ENCODE results near the gene MELTF.

MELTF gene

GRCh38 chr3:197011780-197012539 lies 17.7 kb downstream of the MELTF start:
- H3K9ac ChIP-seq (ENCODE audit: low read length), result no peak overlapping the region
- H3K36me3 ChIP-seq (ENCODE audit: low read length), result no peaks in the 10 kb centered on the region
- H3F3A ChIP-seq (ENCODE audit: insufficient read depth), result no peaks in the 10 kb centered on the region
- no peaks in the 10 kb centered on the region for H3K79me2 ChIP-seq (ENCODE audit: insufficient read depth, low read length)
- TF ChIP-seq EZH2phosphoT487 (conservative IDR thresholded peaks at IDR 0.05; ENCODE audit: low read length) (no peak), CTCF (IDR thresholded peaks at IDR 0.05; ENCODE audit: insufficient read depth, low read length, poor library complexity, severe bottlenecking) (no peak)
- no peak overlapping the region for H3K4me3 ChIP-seq (ENCODE audit: insufficient read depth, low read length, poor library complexity, severe bottlenecking)
- H3K9me3 ChIP-seq (ENCODE audit: insufficient read depth, low read length), result no peaks in the 10 kb centered on the region
- no peaks in the 10 kb centered on the region for H3K9me2 ChIP-seq (replicated peaks; ENCODE audit: insufficient read depth, low read length)
- no peak overlapping the region for H3K4me2 ChIP-seq (ENCODE audit: low read depth, low read length, poor library complexity, severe bottlenecking)
- no peaks in the 10 kb centered on the region for H3K27me3 ChIP-seq (ENCODE audit: low read length)
- no peak overlapping the region for H2AFZ ChIP-seq (ENCODE audit: low read depth, low read length, severe bottlenecking)
- no peak overlapping the region for H3K27ac ChIP-seq (ENCODE audit: low read depth, low read length)
- no peaks in the 10 kb centered on the region for H4K20me1 ChIP-seq (ENCODE audit: low read depth, low read length)

- TF ChIP-seq EZH2phosphoT487 (conservative IDR thresholded peaks at IDR 0.05; ENCODE audit: low read length) (no peak), CTCF (IDR thresholded peaks at IDR 0.05; ENCODE audit: insufficient read depth, low read length, poor library complexity, severe bottlenecking) (no peak)
- H3K9me2 ChIP-seq (replicated peaks; ENCODE audit: insufficient read depth, low read length), result no peaks in the 10 kb centered on the region
These were observed 18.9 kb downstream of the MELTF start for GRCh38 chr3:197010556-197011351.

GRCh38 chr3:197009532-197010019 lies 20.0 kb downstream of the MELTF start:
- no peaks in the 10 kb centered on the region for H3K9me2 ChIP-seq (replicated peaks; ENCODE audit: insufficient read depth, low read length)
- no peak overlapping the region for H2AFZ ChIP-seq (ENCODE audit: low read depth, low read length, severe bottlenecking)
- no peaks in the 10 kb centered on the region for H3K9me3 ChIP-seq (ENCODE audit: insufficient read depth, low read length)
- H3K9ac ChIP-seq (ENCODE audit: low read length), result no peak overlapping the region
- H3K4me3 ChIP-seq (ENCODE audit: insufficient read depth, low read length, poor library complexity, severe bottlenecking), result no peak overlapping the region
- no peak overlapping the region for H3K27ac ChIP-seq (ENCODE audit: low read depth, low read length)
- TF ChIP-seq CTCF (IDR thresholded peaks at IDR 0.05; ENCODE audit: insufficient read depth, low read length, poor library complexity, severe bottlenecking), result no peak
- TF ChIP-seq EZH2phosphoT487 (conservative IDR thresholded peaks at IDR 0.05; ENCODE audit: low read length), result no peak
- no peaks in the 10 kb centered on the region for H3F3A ChIP-seq (ENCODE audit: insufficient read depth)
- H3K4me2 ChIP-seq (ENCODE audit: low read depth, low read length, poor library complexity, severe bottlenecking), result no peak overlapping the region
- H3K36me3 ChIP-seq (ENCODE audit: low read length), result no peaks in the 10 kb centered on the region
- no peaks in the 10 kb centered on the region for H3K27me3 ChIP-seq (ENCODE audit: low read length)
- H4K20me1 ChIP-seq (ENCODE audit: low read depth, low read length), result no peaks in the 10 kb centered on the region
- no peaks in the 10 kb centered on the region for H3K79me2 ChIP-seq (ENCODE audit: insufficient read depth, low read length)

More at GRCh38 chr3:197010556-197011351, 18.9 kb downstream of the MELTF start:
- no peak overlapping the region for H3K27ac ChIP-seq (ENCODE audit: low read depth, low read length)
- no peaks in the 10 kb centered on the region for H3K79me2 ChIP-seq (ENCODE audit: insufficient read depth, low read length)
- no peak overlapping the region for H3K4me3 ChIP-seq (ENCODE audit: insufficient read depth, low read length, poor library complexity, severe bottlenecking)
- no peaks in the 10 kb centered on the region for H3F3A ChIP-seq (ENCODE audit: insufficient read depth)
- H4K20me1 ChIP-seq (ENCODE audit: low read depth, low read length), result no peaks in the 10 kb centered on the region
- H3K9ac ChIP-seq (ENCODE audit: low read length), result no peak overlapping the region
- no peaks in the 10 kb centered on the region for H3K36me3 ChIP-seq (ENCODE audit: low read length)
- H2AFZ ChIP-seq (ENCODE audit: low read depth, low read length, severe bottlenecking), result no peak overlapping the region
- H3K27me3 ChIP-seq (ENCODE audit: low read length), result no peaks in the 10 kb centered on the region
- H3K4me2 ChIP-seq (ENCODE audit: low read depth, low read length, poor library complexity, severe bottlenecking), result no peak overlapping the region
- no peaks in the 10 kb centered on the region for H3K9me3 ChIP-seq (ENCODE audit: insufficient read depth, low read length)

Data from SU-DHL-6 (cell line).